H1 (cell line): ENCODE data around the gene MISFA. TPM values are rescaled to one million over a fixed set of nuclear protein-coding genes. Genes with fewer than 3 reads are reported as not detected.

ENCODE experiments used
- SUZ12 ChIP-seq: fragments of 200-600 bp; sonication (generic); IDR thresholded peaks from 2 replicates; pipeline ENCODE4 v1.6.1; 2012; ENCODE audit warnings: mild to moderate bottlenecking, inconsistent platforms, low read length, moderate library complexity, mixed read lengths
- polyA plus RNA-seq, 7 experiments: library from polyadenylated mRNA; depleted of rRNA in 3 of 7; stranded (reverse) in 5 of 7; unstranded in 2 of 7; fragments of >200 nt in 5 of 7; fragments of 200-250 nt in 2 of 7; gene quantifications; 1 replicate in 5 of 7; 2 replicates in 1 of 7; 4 replicates in 1 of 7; pipeline versions ENCODE4 v1.2.1 to v1.2.3, GENCODE V29; 2011 to 2013; ENCODE audit warnings: missing spikeins in 2 of 7, mixed read lengths in 2 of 7
- total RNA-seq: library from RNA; stranded (reverse); fragmentation: NEBNext Ultra II Directional; extraction: Animal tissue kit (Norgen Biotek cat#: 25700); gene quantifications from 2 replicates; pipeline ENCODE4 v1.2.1, GENCODE V29; 2021

The MISFA gene
- total and polyA plus RNA-seq, 2 of the 8 experiments (the other 6 are each of a cell fraction or from before 2014, with no cell fraction given): 0.51 to 3.8 TPM

DNA sequence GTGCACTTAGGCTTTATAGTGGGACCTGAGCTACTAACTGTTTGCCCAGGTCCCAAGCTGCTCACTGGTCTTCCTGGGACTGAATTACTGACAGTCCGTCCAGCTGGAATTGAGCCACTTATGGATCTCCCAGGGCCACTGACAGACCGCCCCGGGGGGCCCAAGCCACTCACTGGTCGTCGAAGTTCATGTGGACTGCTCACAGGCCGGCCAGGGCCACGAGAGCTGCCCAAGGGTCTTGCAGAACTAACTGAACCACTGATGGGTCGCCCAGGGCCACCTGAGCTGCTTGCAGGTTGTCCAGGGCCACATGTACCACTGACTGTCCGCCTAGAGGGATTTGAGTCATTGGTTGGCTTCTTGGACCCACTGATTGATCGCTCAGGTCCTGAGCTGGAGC lies 15.1 kb downstream of the MISFA start (continued):
- TF ChIP-seq SUZ12: no peak
